K562 (cell line): ENCODE measurements around the gene PLD3. TPM values are rescaled to one million over a fixed set of nuclear protein-coding genes. Genes with fewer than 3 reads are reported as not detected.

Source experiments
- ATAC-seq: fragments of 200-7000 bp; cut with Tn5 transposase; 3 replicates; pipeline ENCODE4 v1.9.1; 2020; ENCODE audit warnings: moderate library complexity
- BruUV-seq: library from RNA; stranded (reverse); fragments of 400-500 nt; replicated peaks from 2 replicates; lab custom pipeline; 2021; lab: Mats Ljungman, UMichigan
- CTCF ChIA-PET: fragments of 300-600 bp; formaldehyde crosslinking; extraction: SDS; loops from one replicate; lab custom pipeline; 2021; ENCODE audit warnings: low intra/inter-chr PET ratio; lab: Yijun Ruan, JAX
- POLR2A ChIA-PET: fragments of 300-600, 350-650 bp; sonication (Branson Sonifier 250); formaldehyde crosslinking; extraction: SDS; loops from one replicate; lab custom pipeline; 2021; ENCODE audit warnings: antibody characterized with exemption, inconsistent platforms; lab: Yijun Ruan, JAX
- DNase-seq, 4 experiments: peaks; one replicate each; pipeline versions ENCODE4 v3.0.0 to v3.0.0-alpha.2; 2011 to 2018; ENCODE audit warnings: low spot score in 3 of 4, mixed read lengths in 3 of 4; ENCODE audit errors: extremely low read depth in 1 of 4
- FAIRE-seq: peaks from 2 replicates; lab custom pipeline; 2011; peaks lifted over from hg19 to GRCh38; lab: Jason Lieb, UNC
- H2AFZ ChIP-seq: 2 replicates; pipeline ENCODE4 v1.6.0; 2011; ENCODE audit warnings: low read depth, low read length, control low read depth, inconsistent platforms
- H3K27ac ChIP-seq: fragments of 200-600 bp; 3 replicates; pipeline ENCODE4 v1.8.0; 2011; ENCODE audit warnings: low read depth, mild to moderate bottlenecking, control low read depth, inconsistent platforms, low read length, moderate library complexity, mixed read lengths; ENCODE audit errors: extremely low read depth
- H3K27me3 ChIP-seq, 2 experiments: fragments of 300-600 bp in 1 of 2; 2 replicates in 1 of 2; 3 replicates in 1 of 2; pipeline versions ENCODE4 v1.6.0 to v1.8.0; 2011; ENCODE audit warnings: inconsistent platforms in 2 of 2, low read length in 2 of 2, mild to moderate bottlenecking in 1 of 2, mixed read lengths in 1 of 2, moderate library complexity in 1 of 2; ENCODE audit not compliant: control insufficient read depth in 2 of 2, insufficient read depth in 2 of 2
- H3K36me3 ChIP-seq: fragments of 300-600 bp; 3 replicates; pipeline ENCODE4 v1.8.0; 2011; ENCODE audit warnings: mild to moderate bottlenecking, low read length, inconsistent platforms; ENCODE audit not compliant: control insufficient read depth, insufficient read depth
- H3K4me1 ChIP-seq, 2 experiments: fragments of 200-600 bp in 1 of 2; replicated peaks in 1 of 2; 2 replicates in 1 of 2; 3 replicates in 1 of 2; pipeline versions ENCODE4 v1.5.1 to v1.8.0; 2011; ENCODE audit warnings: inconsistent platforms in 2 of 2, low read length in 2 of 2, mild to moderate bottlenecking in 1 of 2, mixed read lengths in 1 of 2, moderate library complexity in 1 of 2; ENCODE audit not compliant: control insufficient read depth in 2 of 2, insufficient read depth in 2 of 2
- H3K4me2 ChIP-seq: 2 replicates; pipeline ENCODE4 v1.6.1; 2011; ENCODE audit warnings: low read length, control low read depth, inconsistent platforms, mixed read lengths; ENCODE audit not compliant: insufficient read depth
- H3K4me3 ChIP-seq: fragments of 200-600 bp; sonication (generic), shearing (Covaris generic); 2 replicates; pipeline ENCODE4 v1.5.1; 2016; ENCODE audit warnings: control low read depth, inconsistent platforms
- H3K79me2 ChIP-seq: fragments of 200-600 bp; 3 replicates; pipeline ENCODE4 v1.8.0; 2011; ENCODE audit warnings: low read length, inconsistent platforms; ENCODE audit not compliant: control insufficient read depth, insufficient read depth
- H3K9ac ChIP-seq, 2 experiments: 2 replicates each; pipeline versions ENCODE4 v1.6.0 to v1.6.1; 2011; ENCODE audit warnings: low read depth in 2 of 2, low read length in 2 of 2, control low read depth in 1 of 2, inconsistent platforms in 1 of 2, mild to moderate bottlenecking in 1 of 2, mixed read lengths in 1 of 2; ENCODE audit not compliant: insufficient read depth in 1 of 2
- H3K9me1 ChIP-seq: one replicate; pipeline ENCODE4 v1.6.0; 2011; ENCODE audit warnings: inconsistent platforms, mild to moderate bottlenecking, low read length, moderate library complexity; ENCODE audit not compliant: control insufficient read depth, insufficient read depth
- H3K9me3 ChIP-seq: replicated peaks from 2 replicates; pipeline ENCODE4 v1.5.1; 2011; ENCODE audit warnings: low read depth, low read length, inconsistent platforms; ENCODE audit not compliant: control insufficient read depth, insufficient read depth
- H4K20me1 ChIP-seq: replicated peaks from 2 replicates; pipeline ENCODE4 v1.6.1; 2011; ENCODE audit warnings: low read length, inconsistent platforms, mixed read lengths; ENCODE audit not compliant: control insufficient read depth, insufficient read depth
- ADNP ChIP-seq: fragments of 200-800 bp; sonication (Bioruptor generic); IDR thresholded peaks from 2 replicates; pipeline ENCODE4 v1.6.1; 2016; ENCODE audit warnings: missing genetic modification characterization, missing compliant biosample characterization
- CBFA2T3 ChIP-seq: fragments of 450-650 bp; IDR thresholded peaks from 2 replicates; pipeline ENCODE4 v1.6.1; 2017
- CTCF ChIP-seq, 3 experiments: IDR thresholded peaks in 2 of 3; conservative IDR thresholded peaks in 1 of 3; 2 replicates each; pipeline ENCODE4 v1.5.1; 2011 to 2012; ENCODE audit warnings: low read length in 3 of 3, mild to moderate bottlenecking in 3 of 3, control low read depth in 2 of 3, improper control_type of control experiment in 1 of 3, inconsistent platforms in 1 of 3, low read depth in 1 of 3, mixed read lengths in 1 of 3, moderate library complexity in 1 of 3; ENCODE audit not compliant: insufficient read depth in 2 of 3
- GTF3C2 ChIP-seq: IDR thresholded peaks from 3 replicates; pipeline ENCODE4 v1.6.1; 2011; ENCODE audit warnings: borderline replicate concordance, mild to moderate bottlenecking, moderate library complexity; ENCODE audit not compliant: insufficient read length; ENCODE audit errors: extremely low read depth
- HLTF ChIP-seq: fragments of 450-650 bp; IDR thresholded peaks from 2 replicates; pipeline ENCODE4 v1.6.1; 2016
- JUND ChIP-seq, 2 experiments: IDR thresholded peaks; 2 replicates in 1 of 2; 3 replicates in 1 of 2; pipeline ENCODE4 v1.6.1; 2011; ENCODE audit warnings: borderline replicate concordance in 2 of 2, low read depth in 2 of 2, low read length in 2 of 2, improper control_type of control experiment in 1 of 2, missing biosample characterization in 1 of 2, missing genetic modification characterization in 1 of 2, missing genetic modification reagents in 1 of 2
- KDM1A ChIP-seq, 2 experiments: fragments of 450-650 bp; IDR thresholded peaks; 2 replicates each; pipeline ENCODE4 v1.6.1; 2016; ENCODE audit warnings: mild to moderate bottlenecking in 2 of 2
- KDM5B ChIP-seq: fragments of 200-600 bp; sonication (generic); IDR thresholded peaks from 2 replicates; pipeline ENCODE4 v1.6.1; 2012; ENCODE audit warnings: low read depth, mild to moderate bottlenecking, moderate library complexity, low read length, control low read depth, inconsistent platforms; ENCODE audit not compliant: insufficient replicate concordance
- MAX ChIP-seq: sonication (generic); formaldehyde crosslinking; IDR thresholded peaks from 2 replicates; pipeline ENCODE4 v1.9.0; 2022; ENCODE audit warnings: mild to moderate bottlenecking, missing genetic modification reagents
- PKNOX1 ChIP-seq: fragments of 450-650 bp; IDR thresholded peaks from 2 replicates; pipeline ENCODE4 v1.6.1; 2016
- SMAD4 ChIP-seq: fragments of 250-450 bp; sonication (Bioruptor Pico); conservative IDR thresholded peaks from 2 replicates; pipeline ENCODE4 v1.8.0; 2021; ENCODE audit warnings: inconsistent platforms, mild to moderate bottlenecking, moderate library complexity
- SREBF1 ChIP-seq: fragments of 150-350 bp; IDR thresholded peaks from 2 replicates; pipeline ENCODE4 v1.6.1; 2014; ENCODE audit warnings: antibody characterized with exemption, low read depth, low read length, borderline replicate concordance
- ZNF354B ChIP-seq: fragments of 250-450 bp; sonication (Bioruptor Pico); IDR thresholded peaks from 2 replicates; pipeline ENCODE4 v1.4.0; 2020
- ZNF77 ChIP-seq: fragments of 250-450 bp; sonication (Bioruptor Pico); IDR thresholded peaks from 2 replicates; pipeline ENCODE4 v1.5.0; 2020
- WGBS: fragments of 100-300 bp; shearing (Covaris generic); methylation state at CpG from one replicate; pipeline ENCODE4 v1.1.6; 2016; ENCODE audit warnings: low coverage, mixed read lengths; ENCODE audit not compliant: insufficient coverage; ENCODE audit errors: missing lambda C conversion rate; 5-methylcytosine and 5-hydroxymethylcytosine counted together
- in situ Hi-C: fragments of 300-500 bp; cut with MboI; formaldehyde crosslinking; loops from 4 replicates; pipeline ENCODE4 v1.15.0; 2018; ENCODE audit warnings: inconsistent platforms, mixed read lengths
- intact Hi-C: fragments of 100-400 bp; cut with micrococcal nuclease; formaldehyde crosslinking; loops from 2 replicates; pipeline ENCODE4 v1.14.2; 2022
- polyA plus RNA-seq, 8 experiments: library from polyadenylated mRNA; depleted of rRNA in 4 of 8; stranded (reverse) in 5 of 8; unstranded in 3 of 8; fragments of >200 nt; fragmentation: Nextera tagmentation in 2 of 8; fragmentation: Illumina TruSeq in 1 of 8; extraction: Ambion mirVana in 2 of 8; extraction: Trizol in 1 of 8; gene quantifications; 2 replicates each; pipeline versions ENCODE4 v1.2.1 to v1.2.3, GENCODE V29; 2011 to 2014; ENCODE audit warnings: inconsistent platforms in 1 of 8, missing spikeins in 1 of 8
- total RNA-seq, 7 experiments: library from RNA; depleted of rRNA in 6 of 7; stranded (reverse); fragments of >200 nt in 6 of 7; fragmentation: Illumina TruSeq in 2 of 7; extraction: Trizol in 2 of 7; gene quantifications; 2 replicates each; pipeline versions ENCODE4 v1.2.1 to v1.2.3, GENCODE V29; 2011 to 2021; ENCODE audit warnings: low replicate concordance in 1 of 7

Gene PLD3
- total and polyA plus RNA-seq, 9 of the 15 experiments (the other 6 are each of a cell fraction or from before 2014, with no cell fraction given), result 2.3 to 128 (median 72.7) TPM

GRCh38 chr19:40403262-40403984, 54.9 kb downstream of the PLD3 start:
- peak; percentile 91 for ATAC-seq
- POLR2A ChIA-PET, result interaction anchor here (0.6 to 2.4 kb wide), 8 partner anchors 11 to 216 kb away, joined by 3 to 17 read pairs (median 4); no protein-coding TSS in a partner anchor
- H3K9me1 ChIP-seq, result no peaks in the 10 kb centered on the region
- H3K4me2 ChIP-seq, result peak overlapping the region; percentile 87
- H4K20me1 ChIP-seq, result 0 out of 2 replicates have a peak, but pooled peaks cover 5% of the 10 kb centered on the region
- H3K36me3 ChIP-seq, result no peaks in the 10 kb centered on the region
- H3K4me1 ChIP-seq, result peaks cover 24 to 37% of the 10 kb centered on the region in 2 experiments
- peak overlapping the region; percentile 54 to 90; a peak in 3 of 4 replicates for H3K9ac ChIP-seq
- peak; percentile 93 for FAIRE-seq
- DNase-seq, result peak; percentile 96 to 98 (median 97)
- H3K27me3 ChIP-seq, result no peaks in the 10 kb centered on the region
- intact Hi-C loops (no loop called here), in situ Hi-C loops (no loop called here)
- peak overlapping the region; percentile 70; the same call in 2 of the 3 replicates for H3K27ac ChIP-seq
- CTCF ChIA-PET, result no interaction called here
- WGBS, result 2% methylated on average over 27 of the region's 41 CpGs
- H3K4me3 ChIP-seq, result peak overlapping the region; percentile 64
- peak overlapping the region; percentile 95 for H2AFZ ChIP-seq
- no peaks in the 10 kb centered on the region for H3K79me2 ChIP-seq
- no TSS peak for BruUV-seq
- no peaks in the 10 kb centered on the region for H3K9me3 ChIP-seq
- TF ChIP-seq JUND (IDR thresholded peaks at IDR 0.05; ENCODE audit: borderline replicate concordance, low read depth, low read length) (no peak), JUND (tag; IDR thresholded peaks at IDR 0.05; ENCODE audit: borderline replicate concordance, low read depth, low read length) (0 out of 3 replicates have a peak, but pooled peaks have one; percentile 16), SREBF1 (no peak), CBFA2T3 (no peak), KDM5B (peak; percentile 28), KDM1A (IDR thresholded peaks at IDR 0.05) (peak; percentile 94 to 98), CTCF (IDR thresholded peaks at IDR 0.05 in 2 of 3, conservative IDR thresholded peaks at IDR 0.05 in 1 of 3; ENCODE audit: insufficient read depth in 2 of 3, low read depth in 1 of 3, low read length in 3 of 3) (0 out of 6 replicates have a peak, but pooled peaks of 1 of the 3 experiments have one; percentile 6), HLTF (peak; percentile 34; the same call in 1 of the 2 replicates), ADNP (tag) (peak; percentile 99), MAX (CRISPR knock-in tag) (peak; percentile 36; the same call in 1 of the 2 replicates), PKNOX1 (peak; percentile 13; the same call in 1 of the 2 replicates), ZNF77 (CRISPR knock-in tag) (no peak), ZNF354B (CRISPR knock-in tag) (no peak), SMAD4 (0 out of 2 replicates have a peak, but pooled peaks have one; percentile 55), GTF3C2 (peak; percentile 45)
